DND-41 (cell line): Measurements from ENCODE around the gene IQSEC2.

Experiments used
- ATAC-seq: fragments of 200-7000 bp; cut with Tn5 transposase; 3 replicates; pipeline ENCODE4 v1.9.1; 2021; ENCODE audit warnings: low read depth; ENCODE audit not compliant: insufficient read depth
- DNase-seq: peaks from one replicate; pipeline ENCODE4 v3.0.0-alpha.2; 2020
- H2AFZ ChIP-seq: 2 replicates; pipeline ENCODE4 v1.6.0; 2012; ENCODE audit warnings: low read depth, low read length
- H3K27ac ChIP-seq: 2 replicates; pipeline ENCODE4 v1.5.1; 2012; ENCODE audit warnings: low read length, inconsistent platforms
- H3K27me3 ChIP-seq: fragments of 200-600 bp; sonication (generic); 2 replicates; pipeline ENCODE4 v1.6.0; 2012; ENCODE audit warnings: low read length, mild to moderate bottlenecking, inconsistent platforms; ENCODE audit not compliant: insufficient read depth, poor library complexity
- H3K36me3 ChIP-seq: 2 replicates; pipeline ENCODE4 v1.5.1; 2012; ENCODE audit warnings: low read length, inconsistent platforms; ENCODE audit not compliant: insufficient read depth
- H3K4me1 ChIP-seq: 2 replicates; pipeline ENCODE4 v1.5.1; 2012; ENCODE audit warnings: mild to moderate bottlenecking, low read length; ENCODE audit not compliant: insufficient read depth
- H3K4me2 ChIP-seq: 2 replicates; pipeline ENCODE4 v1.6.0; 2012; ENCODE audit warnings: mild to moderate bottlenecking, moderate library complexity, low read length, inconsistent platforms; ENCODE audit not compliant: insufficient read depth
- H3K4me3 ChIP-seq, 2 experiments: fragments of 200-600 bp in 1 of 2; shearing (Covaris generic) in 1 of 2; 2 replicates each; pipeline ENCODE4 v1.5.1; 2012 to 2016; ENCODE audit warnings: inconsistent platforms in 2 of 2, low read length in 2 of 2, mild to moderate bottlenecking in 2 of 2, low read depth in 1 of 2, moderate library complexity in 1 of 2
- H3K79me2 ChIP-seq: 2 replicates; pipeline ENCODE4 v1.6.0; 2012; ENCODE audit warnings: low read length, inconsistent platforms; ENCODE audit not compliant: insufficient read depth
- H3K9ac ChIP-seq: 2 replicates; pipeline ENCODE4 v1.6.0; 2012; ENCODE audit warnings: low read depth, mild to moderate bottlenecking, inconsistent platforms, low read length, moderate library complexity
- H3K9me3 ChIP-seq: 2 replicates; pipeline ENCODE4 v1.5.1; 2012; ENCODE audit warnings: low read length, moderate library complexity, mild to moderate bottlenecking, inconsistent platforms; ENCODE audit not compliant: insufficient read depth, severe bottlenecking
- H4K20me1 ChIP-seq: 2 replicates; pipeline ENCODE4 v1.6.0; 2012; ENCODE audit warnings: low read length; ENCODE audit not compliant: insufficient read depth
- CTCF ChIP-seq: IDR thresholded peaks from 2 replicates; pipeline ENCODE4 v1.5.1; 2012; ENCODE audit warnings: borderline replicate concordance, low read length, moderate library complexity, mild to moderate bottlenecking; ENCODE audit not compliant: poor library complexity, severe bottlenecking; ENCODE audit errors: extremely low read depth
- EZH2 ChIP-seq: IDR thresholded peaks from 3 replicates; pipeline ENCODE4 v1.6.1; 2012; ENCODE audit warnings: borderline replicate concordance, low read depth, mild to moderate bottlenecking, moderate library complexity, low read length, inconsistent platforms; ENCODE audit not compliant: severe bottlenecking

Gene IQSEC2

GRCh38 chrX:53283567-53283966 is 2.2 kb upstream of the IQSEC2 start:
- Histone ChIP-seq H3K4me2 (no peak overlapping the region), H3K4me1 (peaks cover 21% of the 10 kb centered on the region), H3K36me3 (no peaks in the 10 kb centered on the region), H3K9ac (no peak overlapping the region), H3K9me3 (no peaks in the 10 kb centered on the region), H3K4me3 (no peak overlapping the region), H3K79me2 (no peaks in the 10 kb centered on the region), H4K20me1 (no peaks in the 10 kb centered on the region), H3K27ac (no peak overlapping the region), H2AFZ (no peak overlapping the region), H3K27me3 (no peaks in the 10 kb centered on the region)
- no peak for DNase-seq
- no peak for ATAC-seq
- TF ChIP-seq CTCF: no peak
- no peak for TF ChIP-seq EZH2

GRCh38 chrX:53283099-53283498 is 1.7 kb upstream of the IQSEC2 start:
- DNase-seq: no peak
- Histone ChIP-seq H3K4me1 (peaks cover 16% of the 10 kb centered on the region), H3K9ac (no peak overlapping the region), H3K27me3 (no peaks in the 10 kb centered on the region), H3K36me3 (no peaks in the 10 kb centered on the region), H3K27ac (no peak overlapping the region), H3K9me3 (no peaks in the 10 kb centered on the region), H4K20me1 (no peaks in the 10 kb centered on the region), H3K4me3 (no peak overlapping the region), H3K4me2 (no peak overlapping the region), H3K79me2 (no peaks in the 10 kb centered on the region), H2AFZ (no peak overlapping the region)
- TF ChIP-seq CTCF (no peak), EZH2 (no peak)
- no peak for ATAC-seq

- H3K9ac ChIP-seq: no peak overlapping the region
- H3K27ac ChIP-seq: no peak overlapping the region
- no peak for ATAC-seq
Observed at GRCh38 chrX:53281963-53282695, 745 bp upstream of the IQSEC2 start.

More at GRCh38 chrX:53281963-53282695, 745 bp upstream of the IQSEC2 start:
- H3K4me2 ChIP-seq: no peak overlapping the region
- no peaks in the 10 kb centered on the region for H3K79me2 ChIP-seq
- no peak overlapping the region for H3K4me3 ChIP-seq
- H2AFZ ChIP-seq: no peak overlapping the region
- no peak for TF ChIP-seq CTCF
- no peak for TF ChIP-seq EZH2
- H3K27me3 ChIP-seq: no peaks in the 10 kb centered on the region
- no peaks in the 10 kb centered on the region for H3K36me3 ChIP-seq
- H4K20me1 ChIP-seq: no peaks in the 10 kb centered on the region
- no peaks in the 10 kb centered on the region for H3K9me3 ChIP-seq
- no peak for DNase-seq
- H3K4me1 ChIP-seq: peaks cover 7% of the 10 kb centered on the region
